Ishikawa (cell line): ENCODE results near the gene KIAA1671.

Experiments used
- CEBPB ChIP-seq: IDR thresholded peaks from 2 replicates; pipeline ENCODE4 v1.6.1; 2012
- CREB1 ChIP-seq: IDR thresholded peaks from 2 replicates; pipeline ENCODE4 v1.6.1; 2012; ENCODE audit warnings: low read depth
- EGR1 ChIP-seq: IDR thresholded peaks from 2 replicates; pipeline ENCODE4 v1.6.1; 2012
- EP300 ChIP-seq: IDR thresholded peaks from 2 replicates; pipeline ENCODE4 v1.6.1; 2012; ENCODE audit warnings: borderline replicate concordance
- FOXM1 ChIP-seq: IDR thresholded peaks from 2 replicates; pipeline ENCODE4 v1.6.1; 2012; ENCODE audit warnings: low read depth, borderline replicate concordance
- NFIC ChIP-seq: IDR thresholded peaks from 2 replicates; pipeline ENCODE4 v1.6.1; 2012
- RAD21 ChIP-seq: IDR thresholded peaks from 2 replicates; pipeline ENCODE4 v1.6.1; 2012; ENCODE audit warnings: low read depth
- TAF1 ChIP-seq: IDR thresholded peaks from 2 replicates; pipeline ENCODE4 v1.6.1; 2012; ENCODE audit warnings: low read depth, mild to moderate bottlenecking
- TCF12 ChIP-seq: IDR thresholded peaks from 2 replicates; pipeline ENCODE4 v1.6.1; 2012; ENCODE audit warnings: low read depth
- TEAD4 ChIP-seq: IDR thresholded peaks from 2 replicates; pipeline ENCODE4 v1.6.1; 2012
- USF1 ChIP-seq: IDR thresholded peaks from 2 replicates; pipeline ENCODE4 v1.6.1; 2012
- YY1 ChIP-seq: IDR thresholded peaks from 2 replicates; pipeline ENCODE4 v1.6.1; 2012; ENCODE audit warnings: low read depth
- ZBTB7A ChIP-seq: IDR thresholded peaks from 2 replicates; pipeline ENCODE4 v1.6.1; 2012; ENCODE audit warnings: low read depth
- TF ChIP-seq, protein P1 (sequence below): IDR thresholded peaks from 2 replicates; pipeline ENCODE4 v1.6.1; 2012; ENCODE audit warnings: low read depth, mild to moderate bottlenecking
- TF ChIP-seq, protein P2 (sequence below): IDR thresholded peaks from 2 replicates; pipeline ENCODE4 v1.6.1; 2012

The KIAA1671 gene

DNA sequence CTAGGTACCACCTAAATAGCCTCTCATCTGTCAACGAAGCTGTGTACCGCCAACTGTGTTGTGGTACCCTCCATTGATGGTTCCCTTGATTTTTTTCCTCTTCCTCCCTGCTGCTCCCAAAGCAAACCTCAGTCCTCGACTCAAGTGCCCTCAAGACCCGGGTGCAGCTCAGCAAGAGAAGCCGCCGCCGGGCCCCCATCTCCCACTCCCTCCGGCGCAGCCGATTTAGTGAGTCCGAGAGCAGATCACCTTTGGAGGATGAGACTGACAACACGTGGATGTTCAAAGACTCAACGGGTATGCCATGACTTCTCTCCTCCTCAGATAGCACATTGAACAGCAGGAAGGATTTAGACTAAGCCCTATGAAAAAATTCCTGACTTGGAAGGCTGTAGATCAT is 224.7 kb downstream of the KIAA1671 start:
- no peak for TF ChIP-seq CEBPB
- no peak for TF ChIP-seq EP300
- TF ChIP-seq, protein P1, sequence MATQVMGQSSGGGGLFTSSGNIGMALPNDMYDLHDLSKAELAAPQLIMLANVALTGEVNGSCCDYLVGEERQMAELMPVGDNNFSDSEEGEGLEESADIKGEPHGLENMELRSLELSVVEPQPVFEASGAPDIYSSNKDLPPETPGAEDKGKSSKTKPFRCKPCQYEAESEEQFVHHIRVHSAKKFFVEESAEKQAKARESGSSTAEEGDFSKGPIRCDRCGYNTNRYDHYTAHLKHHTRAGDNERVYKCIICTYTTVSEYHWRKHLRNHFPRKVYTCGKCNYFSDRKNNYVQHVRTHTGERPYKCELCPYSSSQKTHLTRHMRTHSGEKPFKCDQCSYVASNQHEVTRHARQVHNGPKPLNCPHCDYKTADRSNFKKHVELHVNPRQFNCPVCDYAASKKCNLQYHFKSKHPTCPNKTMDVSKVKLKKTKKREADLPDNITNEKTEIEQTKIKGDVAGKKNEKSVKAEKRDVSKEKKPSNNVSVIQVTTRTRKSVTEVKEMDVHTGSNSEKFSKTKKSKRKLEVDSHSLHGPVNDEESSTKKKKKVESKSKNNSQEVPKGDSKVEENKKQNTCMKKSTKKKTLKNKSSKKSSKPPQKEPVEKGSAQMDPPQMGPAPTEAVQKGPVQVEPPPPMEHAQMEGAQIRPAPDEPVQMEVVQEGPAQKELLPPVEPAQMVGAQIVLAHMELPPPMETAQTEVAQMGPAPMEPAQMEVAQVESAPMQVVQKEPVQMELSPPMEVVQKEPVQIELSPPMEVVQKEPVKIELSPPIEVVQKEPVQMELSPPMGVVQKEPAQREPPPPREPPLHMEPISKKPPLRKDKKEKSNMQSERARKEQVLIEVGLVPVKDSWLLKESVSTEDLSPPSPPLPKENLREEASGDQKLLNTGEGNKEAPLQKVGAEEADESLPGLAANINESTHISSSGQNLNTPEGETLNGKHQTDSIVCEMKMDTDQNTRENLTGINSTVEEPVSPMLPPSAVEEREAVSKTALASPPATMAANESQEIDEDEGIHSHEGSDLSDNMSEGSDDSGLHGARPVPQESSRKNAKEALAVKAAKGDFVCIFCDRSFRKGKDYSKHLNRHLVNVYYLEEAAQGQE: no peak
- no peak for TF ChIP-seq CREB1
- TF ChIP-seq TCF12: no peak
- no peak for TF ChIP-seq USF1
- TF ChIP-seq ZBTB7A: no peak
- no peak for TF ChIP-seq TAF1
- no peak for TF ChIP-seq FOXM1
- no peak for TF ChIP-seq TEAD4
- no peak for TF ChIP-seq EGR1
- no peak for TF ChIP-seq RAD21
- no peak for TF ChIP-seq NFIC

GRCh38 chr22:25177895-25178294 is 225.4 kb downstream of the KIAA1671 start:
- TF ChIP-seq EGR1 (no peak), FOXM1 (no peak), CREB1 (no peak), CEBPB (no peak), EP300 (no peak), USF1 (no peak), TEAD4 (no peak), YY1 (no peak), ZBTB7A (no peak), TCF12 (no peak), TAF1 (no peak), RAD21 (no peak), NFIC (no peak)
- TF ChIP-seq, protein P2, sequence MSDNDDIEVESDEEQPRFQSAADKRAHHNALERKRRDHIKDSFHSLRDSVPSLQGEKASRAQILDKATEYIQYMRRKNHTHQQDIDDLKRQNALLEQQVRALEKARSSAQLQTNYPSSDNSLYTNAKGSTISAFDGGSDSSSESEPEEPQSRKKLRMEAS: no peak
- TF ChIP-seq, protein P1: no peak

DNA sequence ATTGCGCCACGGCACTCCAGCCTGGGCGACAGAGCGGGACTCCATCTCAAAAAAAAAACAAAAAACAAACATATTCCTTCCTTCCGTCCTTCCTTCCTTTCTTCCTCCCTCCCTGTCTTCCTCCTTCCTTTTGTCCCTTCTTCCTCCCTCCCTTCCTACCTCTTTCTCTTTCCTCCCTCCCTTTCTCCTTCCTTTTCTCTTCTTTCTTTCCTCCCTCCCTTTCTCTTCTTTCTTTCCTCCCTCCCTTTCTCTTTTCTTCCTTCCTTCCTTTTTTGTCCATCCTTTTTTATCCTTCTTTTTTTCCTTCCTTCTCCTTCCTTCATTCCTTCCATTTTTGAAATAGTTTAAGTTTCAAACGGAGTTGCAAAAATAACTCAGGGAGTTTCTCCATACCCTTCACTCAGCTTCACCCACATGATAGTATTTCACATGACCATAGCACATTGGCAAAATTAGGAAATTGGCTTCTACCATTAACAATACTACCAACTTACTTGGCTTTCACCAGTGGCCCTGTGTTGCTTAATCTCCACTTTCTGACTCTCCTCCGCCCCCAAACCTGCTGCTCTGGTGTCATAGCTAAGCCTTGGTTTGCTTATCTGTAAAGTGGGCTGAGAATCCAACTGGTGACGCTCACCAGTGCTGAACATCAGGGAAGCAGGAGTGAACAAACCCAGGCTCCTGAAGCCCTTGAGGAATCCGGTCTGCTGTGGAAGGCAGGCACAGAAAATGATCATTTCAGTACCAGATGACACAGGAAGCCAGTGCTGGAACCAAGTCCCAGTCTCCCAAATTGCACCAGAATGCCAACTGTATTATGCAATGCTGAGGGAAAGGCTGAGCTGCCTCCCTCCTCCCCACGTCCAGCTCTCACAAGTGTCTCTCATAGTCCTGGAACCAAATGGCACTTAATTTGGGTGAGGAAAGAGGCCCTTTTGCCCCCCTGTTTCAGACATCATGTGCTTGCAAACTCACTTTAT is 229.9 kb downstream of the KIAA1671 start:
- TF ChIP-seq TAF1: no peak

DNA sequence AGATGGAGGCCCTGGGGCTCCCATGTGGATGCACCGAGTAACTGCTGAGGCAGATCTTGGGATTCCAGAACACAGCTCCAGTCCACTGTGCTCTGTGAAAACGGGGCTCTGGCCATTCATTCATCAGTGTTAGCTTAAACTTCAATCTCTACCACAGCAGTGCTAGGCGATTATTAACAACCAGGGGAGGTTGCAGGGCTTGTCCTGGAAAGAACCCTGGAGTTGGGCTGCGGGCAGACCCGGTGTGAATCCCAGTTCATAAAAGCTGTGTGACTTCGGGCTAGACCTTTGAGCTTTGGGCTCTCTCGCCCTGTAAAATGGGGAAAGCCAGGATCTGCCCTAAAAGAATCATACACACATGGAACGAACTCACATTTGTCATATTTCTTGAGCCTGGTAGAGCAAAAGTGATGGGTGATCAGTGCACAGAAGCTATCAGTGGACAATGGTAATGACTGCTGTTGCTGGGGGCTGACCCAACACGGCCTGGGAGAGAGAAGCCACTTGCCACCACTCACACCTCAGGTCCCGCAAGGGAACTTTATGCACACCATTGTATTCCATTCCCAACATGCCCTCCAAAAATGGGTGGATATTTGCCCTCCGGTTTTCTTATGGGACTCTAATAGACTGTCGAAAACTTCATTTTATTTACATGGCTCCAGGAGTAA is 231.6 kb downstream of the KIAA1671 start:
- TF ChIP-seq NFIC: no peak

DNA sequence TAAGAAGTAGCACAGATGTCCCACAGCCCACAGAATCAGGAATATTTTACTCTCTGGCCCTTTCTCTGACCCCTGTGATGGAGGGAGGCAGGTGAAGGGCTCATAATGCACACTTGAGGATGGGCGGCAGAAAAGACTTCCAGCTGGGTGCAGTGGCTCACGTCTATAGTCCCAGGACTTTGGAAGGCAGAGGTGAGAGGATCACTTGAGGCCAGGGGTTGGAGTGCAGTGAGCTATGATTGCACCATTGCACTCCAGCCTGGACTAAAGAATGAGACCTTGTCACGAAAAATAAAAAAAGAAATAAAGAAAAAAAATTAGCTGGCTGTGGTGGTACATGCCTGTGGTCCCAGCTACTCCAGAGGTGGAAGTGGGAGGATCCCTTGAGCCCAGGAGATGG is 233.6 kb downstream of the KIAA1671 start:
- TF ChIP-seq CEBPB (no peak), FOXM1 (no peak), TAF1 (no peak), TEAD4 (no peak)

- TF ChIP-seq EGR1 (no peak), NFIC (no peak), EP300 (no peak), CEBPB (no peak), TEAD4 (no peak), CREB1 (no peak), RAD21 (no peak), USF1 (no peak), TAF1 (no peak), YY1 (no peak)
These were observed 235.0 kb downstream of the KIAA1671 start for GRCh38 chr22:25187469-25187868.
